Liver (tissue), 3 donors: ENCODE measurements around the gene C2orf69.

ENCODE experiments used
- TF ChIP-seq, protein P1 (sequence below): fragments of 150-350 bp; IDR thresholded peaks from 2 replicates; pipeline ENCODE4 v1.5.1; 2017; ENCODE audit warnings: improper control_type of control experiment, low read depth, low read length; ENCODE audit not compliant: missing input control
- TF ChIP-seq, protein P2 (sequence below): IDR thresholded peaks from 2 replicates; pipeline ENCODE4 v1.6.1; 2016; ENCODE audit warnings: antibody characterized with exemption
- TF ChIP-seq, protein P3 (sequence below): IDR thresholded peaks from 2 replicates; pipeline ENCODE4 v1.6.1; 2016; ENCODE audit warnings: antibody characterized with exemption
- donor health status: healthy.
- donor health status: healthy.

DNA sequence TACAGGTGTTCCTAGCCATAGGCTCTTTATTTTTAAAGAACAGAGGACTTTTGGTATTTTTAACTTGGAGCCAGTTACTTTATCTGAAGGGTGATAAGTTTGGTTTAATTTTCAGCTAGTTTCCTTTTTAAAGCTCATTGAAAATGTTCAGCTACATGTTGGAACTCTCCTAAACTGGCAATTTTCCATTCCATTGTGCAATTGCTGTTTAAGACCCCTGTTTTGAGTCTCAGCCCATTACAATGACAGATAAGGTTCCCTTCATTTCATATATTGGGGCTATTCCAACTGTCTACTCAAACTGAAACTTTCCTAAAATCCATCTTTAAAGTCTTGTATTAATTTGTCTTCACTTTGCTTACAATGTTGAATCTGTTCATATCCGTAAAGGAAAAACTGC is 55.9 kb downstream of the C2orf69 start:
- TF ChIP-seq, protein P1, sequence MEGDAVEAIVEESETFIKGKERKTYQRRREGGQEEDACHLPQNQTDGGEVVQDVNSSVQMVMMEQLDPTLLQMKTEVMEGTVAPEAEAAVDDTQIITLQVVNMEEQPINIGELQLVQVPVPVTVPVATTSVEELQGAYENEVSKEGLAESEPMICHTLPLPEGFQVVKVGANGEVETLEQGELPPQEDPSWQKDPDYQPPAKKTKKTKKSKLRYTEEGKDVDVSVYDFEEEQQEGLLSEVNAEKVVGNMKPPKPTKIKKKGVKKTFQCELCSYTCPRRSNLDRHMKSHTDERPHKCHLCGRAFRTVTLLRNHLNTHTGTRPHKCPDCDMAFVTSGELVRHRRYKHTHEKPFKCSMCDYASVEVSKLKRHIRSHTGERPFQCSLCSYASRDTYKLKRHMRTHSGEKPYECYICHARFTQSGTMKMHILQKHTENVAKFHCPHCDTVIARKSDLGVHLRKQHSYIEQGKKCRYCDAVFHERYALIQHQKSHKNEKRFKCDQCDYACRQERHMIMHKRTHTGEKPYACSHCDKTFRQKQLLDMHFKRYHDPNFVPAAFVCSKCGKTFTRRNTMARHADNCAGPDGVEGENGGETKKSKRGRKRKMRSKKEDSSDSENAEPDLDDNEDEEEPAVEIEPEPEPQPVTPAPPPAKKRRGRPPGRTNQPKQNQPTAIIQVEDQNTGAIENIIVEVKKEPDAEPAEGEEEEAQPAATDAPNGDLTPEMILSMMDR = no peak
- TF ChIP-seq, protein P2, sequence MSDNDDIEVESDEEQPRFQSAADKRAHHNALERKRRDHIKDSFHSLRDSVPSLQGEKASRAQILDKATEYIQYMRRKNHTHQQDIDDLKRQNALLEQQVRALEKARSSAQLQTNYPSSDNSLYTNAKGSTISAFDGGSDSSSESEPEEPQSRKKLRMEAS = no peak
- TF ChIP-seq, protein P3, sequence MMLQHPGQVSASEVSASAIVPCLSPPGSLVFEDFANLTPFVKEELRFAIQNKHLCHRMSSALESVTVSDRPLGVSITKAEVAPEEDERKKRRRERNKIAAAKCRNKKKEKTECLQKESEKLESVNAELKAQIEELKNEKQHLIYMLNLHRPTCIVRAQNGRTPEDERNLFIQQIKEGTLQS = no peak
